Measurements from ENCODE around the gene UBL4B.

DNA sequence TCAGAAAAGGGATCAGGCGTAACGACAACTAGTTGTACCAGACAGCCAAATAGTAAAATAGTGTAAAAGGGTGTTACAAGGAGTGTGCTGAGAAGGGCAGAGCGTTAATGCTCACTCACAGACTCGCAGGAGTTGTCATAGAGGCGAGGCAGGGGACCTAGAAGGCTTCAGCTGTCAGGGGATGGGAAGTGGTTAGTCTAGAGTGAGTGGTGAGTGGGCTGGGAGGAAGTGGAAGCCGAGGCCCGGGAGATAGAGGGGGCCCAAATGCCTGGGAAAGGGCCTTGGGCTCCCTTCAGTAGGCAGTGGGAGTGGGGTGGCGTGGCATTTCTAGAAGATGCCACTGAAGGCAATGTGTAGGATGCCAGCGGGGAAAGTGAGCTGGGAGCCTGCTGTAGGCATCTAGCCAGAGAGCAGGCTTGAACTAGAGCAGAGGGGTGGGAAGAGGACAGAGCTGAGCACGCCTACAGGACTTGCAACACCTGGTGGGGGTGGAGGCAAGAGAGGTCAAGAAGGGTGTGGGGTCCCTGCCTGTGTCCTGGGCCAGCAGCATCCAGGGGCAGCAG lies 48.4 kb downstream of the UBL4B start:
- TF ChIP-seq, protein P1, sequence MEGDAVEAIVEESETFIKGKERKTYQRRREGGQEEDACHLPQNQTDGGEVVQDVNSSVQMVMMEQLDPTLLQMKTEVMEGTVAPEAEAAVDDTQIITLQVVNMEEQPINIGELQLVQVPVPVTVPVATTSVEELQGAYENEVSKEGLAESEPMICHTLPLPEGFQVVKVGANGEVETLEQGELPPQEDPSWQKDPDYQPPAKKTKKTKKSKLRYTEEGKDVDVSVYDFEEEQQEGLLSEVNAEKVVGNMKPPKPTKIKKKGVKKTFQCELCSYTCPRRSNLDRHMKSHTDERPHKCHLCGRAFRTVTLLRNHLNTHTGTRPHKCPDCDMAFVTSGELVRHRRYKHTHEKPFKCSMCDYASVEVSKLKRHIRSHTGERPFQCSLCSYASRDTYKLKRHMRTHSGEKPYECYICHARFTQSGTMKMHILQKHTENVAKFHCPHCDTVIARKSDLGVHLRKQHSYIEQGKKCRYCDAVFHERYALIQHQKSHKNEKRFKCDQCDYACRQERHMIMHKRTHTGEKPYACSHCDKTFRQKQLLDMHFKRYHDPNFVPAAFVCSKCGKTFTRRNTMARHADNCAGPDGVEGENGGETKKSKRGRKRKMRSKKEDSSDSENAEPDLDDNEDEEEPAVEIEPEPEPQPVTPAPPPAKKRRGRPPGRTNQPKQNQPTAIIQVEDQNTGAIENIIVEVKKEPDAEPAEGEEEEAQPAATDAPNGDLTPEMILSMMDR (IDR thresholded peaks at IDR 0.05), result no peak
- no peak for TF ChIP-seq EZH2 (IDR thresholded peaks at IDR 0.05; ENCODE audit: borderline replicate concordance, insufficient read depth, low read depth, low read length, poor library complexity, severe bottlenecking)
